DMS 273 (cell line): ENCODE measurements around the gene CDYL.
A peak's percentile ranks its signal among the peaks of the same experiment; 100 is the strongest.

Source experiments
- DNase-seq: peaks from one replicate; lab custom pipeline; 2025; ENCODE audit not compliant: unreplicated experiment; lab: John Stamatoyannopoulos, UW

The CDYL gene

GRCh38 chr6:4879741-4880275, 103.6 kb downstream of the CDYL start:
- DNase-seq: no peak

GRCh38 chr6:4880363-4880762, 104.2 kb downstream of the CDYL start:
- no peak for DNase-seq

GRCh38 chr6:4883298-4883697, 107.1 kb downstream of the CDYL start:
- no peak for DNase-seq

- DNase-seq: no peak
Observed at GRCh38 chr6:4884646-4885340, 108.6 kb downstream of the CDYL start.

DNA sequence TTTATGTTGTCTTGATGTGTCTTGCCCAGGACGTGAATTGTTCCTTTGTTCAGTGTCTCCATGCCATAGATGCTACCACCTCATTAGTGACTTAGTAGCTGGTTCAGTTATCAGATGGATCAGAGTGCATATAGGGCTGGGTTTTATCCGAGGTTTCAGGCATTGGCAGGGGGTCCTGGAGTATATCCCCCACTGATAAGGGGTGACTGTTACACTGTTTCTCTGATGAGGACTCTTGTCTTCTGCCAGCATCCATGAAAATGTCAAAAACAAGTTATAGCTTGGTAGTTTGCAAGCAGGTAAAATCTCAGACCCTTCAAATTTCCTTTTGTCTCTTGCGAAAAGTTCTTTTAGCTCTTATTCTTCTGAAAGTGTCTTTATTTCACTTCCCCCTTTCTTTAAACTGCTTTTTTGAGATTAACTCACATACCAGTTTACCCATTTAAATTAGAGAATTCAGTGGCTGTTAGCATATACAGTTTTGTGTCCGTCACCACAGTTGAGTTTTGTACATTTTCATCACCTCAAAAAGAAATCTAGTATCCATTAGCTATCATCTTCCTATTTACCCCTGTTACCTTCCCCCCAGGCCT, 109.2 kb downstream of the CDYL start:
- no peak for DNase-seq

DNA sequence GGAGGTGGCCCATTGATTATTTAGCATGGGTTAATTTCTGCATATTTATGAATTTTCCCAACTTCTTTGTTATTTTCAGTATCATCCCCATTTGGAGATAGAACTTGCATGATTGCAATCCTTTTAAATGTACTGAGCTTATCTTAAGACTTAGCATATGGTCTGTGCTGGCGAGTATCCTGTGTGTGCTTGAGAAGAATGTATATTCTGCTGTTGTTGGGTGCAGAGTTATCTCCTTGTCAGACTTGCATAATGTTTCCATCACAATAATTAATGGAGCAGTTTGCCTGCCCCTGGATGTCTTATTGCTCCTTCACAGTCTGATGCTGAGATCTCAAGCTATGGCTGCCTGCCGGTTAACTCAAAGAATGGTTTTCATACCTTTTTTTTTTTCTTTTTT, 112.6 kb downstream of the CDYL start:
- no peak for DNase-seq

GRCh38 chr6:4889701-4890100, 113.5 kb downstream of the CDYL start:
- no peak for DNase-seq

DNA sequence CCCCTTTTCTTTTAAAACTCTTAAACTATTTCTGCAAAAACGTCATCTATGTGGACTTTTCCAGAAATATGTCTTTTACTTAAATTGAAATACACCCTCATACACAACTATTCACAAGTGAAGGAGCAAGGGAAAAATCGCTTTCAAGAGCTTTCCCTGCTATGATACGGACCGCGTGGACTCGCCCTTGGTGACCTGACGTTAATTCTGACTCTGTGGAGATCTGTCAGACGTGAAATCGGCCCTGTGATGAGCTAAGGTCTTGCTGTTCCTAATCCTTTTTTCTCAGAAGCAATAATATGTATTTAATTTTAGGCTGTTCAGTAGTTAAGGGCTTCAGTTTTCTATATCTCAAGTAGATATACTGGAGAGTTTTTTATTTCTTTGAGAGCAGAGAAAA, 114.0 kb downstream of the CDYL start:
- no peak for DNase-seq

GRCh38 chr6:4890627-4891026, 114.4 kb downstream of the CDYL start:
- DNase-seq: no peak

- no peak for DNase-seq
Observed at GRCh38 chr6:4891141-4891540, 114.9 kb downstream of the CDYL start.

DNA sequence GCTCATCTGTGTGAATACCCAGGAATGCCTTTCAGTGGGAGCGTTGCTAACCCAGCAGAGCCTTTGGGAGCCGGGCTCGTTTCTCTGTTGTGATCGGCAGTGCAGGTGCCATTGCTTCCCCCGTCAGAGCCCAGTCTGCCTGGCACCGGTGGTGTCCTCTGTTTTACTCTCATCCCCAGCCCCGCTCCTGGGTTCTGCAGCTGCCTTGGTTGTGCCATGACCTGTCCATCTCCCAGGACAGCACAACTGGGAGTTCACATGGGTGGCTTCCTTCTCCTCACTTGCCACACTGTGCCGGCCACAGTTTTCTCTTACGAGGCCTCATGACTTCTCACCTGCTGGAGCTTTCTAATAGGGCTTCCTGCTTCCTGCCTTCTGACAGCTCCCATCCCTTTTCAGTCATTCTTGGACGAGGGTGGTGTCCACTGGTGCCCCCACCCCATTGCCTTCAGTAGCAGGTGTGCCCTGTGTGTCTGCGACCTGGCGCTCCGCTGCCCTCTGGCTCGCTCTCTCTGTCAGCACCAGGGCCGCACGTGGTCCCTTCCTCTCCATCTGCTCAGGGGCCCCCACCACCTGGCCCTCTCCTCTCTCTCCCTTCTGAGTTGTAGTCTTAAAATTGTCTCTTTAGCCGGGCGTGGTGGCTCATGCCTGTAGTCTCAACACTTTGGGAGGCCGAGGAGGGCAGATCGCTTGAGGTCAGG, 116.7 kb downstream of the CDYL start:
- peak; percentile 48 for DNase-seq

- no peak for DNase-seq
Observed at GRCh38 chr6:4894049-4894448, 117.8 kb downstream of the CDYL start.

DNA sequence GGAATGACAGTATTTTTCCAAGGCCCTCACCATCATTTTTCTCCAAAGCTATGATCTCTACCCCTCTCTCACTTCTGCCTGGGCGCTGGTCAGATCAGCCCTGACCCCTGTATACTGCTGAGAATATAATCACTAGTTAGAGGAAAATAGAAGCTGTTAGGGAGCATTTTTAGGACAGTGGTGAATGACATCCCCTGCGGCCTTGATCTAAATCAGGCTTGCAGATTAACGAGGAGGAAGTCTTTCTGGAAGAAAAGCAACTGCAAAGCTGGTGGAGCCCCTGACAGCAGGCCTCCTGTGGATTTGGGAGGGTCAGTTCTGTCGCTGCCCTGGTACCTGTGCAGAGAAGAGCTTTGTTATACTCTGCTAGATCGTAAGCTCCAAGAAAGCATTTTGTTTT, 119.8 kb downstream of the CDYL start:
- no peak for DNase-seq

GRCh38 chr6:4896401-4896800, 120.2 kb downstream of the CDYL start:
- no peak for DNase-seq

DNA sequence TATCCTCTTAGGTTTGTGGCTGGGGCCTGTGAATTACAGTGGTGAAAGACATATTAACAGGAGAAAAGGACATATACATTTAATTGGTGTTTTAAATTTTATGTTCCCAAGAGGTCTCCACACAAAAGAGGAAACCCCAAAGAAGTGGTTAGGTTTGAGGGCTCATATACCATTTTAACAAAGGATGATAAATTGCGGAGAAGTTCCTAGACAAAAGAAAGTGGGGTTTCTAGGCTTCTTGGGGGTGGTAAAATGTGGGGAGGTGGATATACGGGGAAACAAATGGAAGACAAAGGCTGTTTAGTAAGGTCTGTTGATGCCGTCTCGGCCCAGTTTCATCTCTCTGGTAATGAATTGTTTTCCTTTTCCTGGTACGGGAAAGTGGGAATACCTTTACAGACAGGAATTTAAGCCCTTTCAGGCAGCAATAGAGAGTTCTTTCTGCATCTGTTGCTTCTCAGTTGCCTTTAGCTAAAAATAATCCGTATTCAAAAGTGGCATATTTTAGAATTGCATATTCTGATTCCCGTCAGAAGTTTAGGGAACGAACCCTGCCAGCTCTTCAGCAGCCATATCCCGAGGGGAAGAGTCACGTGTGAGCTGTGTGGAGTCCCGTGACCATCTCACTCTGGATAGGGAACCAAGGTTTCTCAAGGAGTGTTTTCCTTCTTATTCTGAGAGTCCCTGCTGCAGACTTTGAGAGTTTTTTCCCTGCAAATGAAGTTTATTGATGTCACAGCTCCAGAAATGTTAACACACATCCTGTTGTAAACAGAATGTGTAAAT, 123.2 kb downstream of the CDYL start:
- DNase-seq: no peak

- no peak for DNase-seq
Observed at GRCh38 chr6:4901386-4902061, 125.3 kb downstream of the CDYL start.

GRCh38 chr6:4902363-4902762, 126.2 kb downstream of the CDYL start:
- DNase-seq: no peak

DNA sequence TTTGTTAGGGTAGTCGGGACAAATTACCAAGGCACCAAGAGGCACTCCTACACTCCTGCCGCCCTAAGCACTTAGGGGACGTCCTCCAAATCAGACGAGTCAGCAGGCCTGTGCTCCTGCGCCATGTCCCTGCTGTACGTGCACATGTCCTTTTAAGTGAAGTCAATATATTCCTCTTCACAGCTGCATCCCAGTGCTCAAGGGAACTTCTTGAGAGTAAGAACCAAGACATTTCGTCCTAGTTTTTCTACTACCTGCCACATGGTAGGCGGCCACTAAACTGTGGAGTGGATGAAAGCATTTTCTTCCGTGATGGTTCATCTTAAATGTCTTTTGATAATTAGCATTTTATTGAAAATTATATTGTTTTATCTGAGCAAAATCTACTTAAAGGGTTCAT, 126.9 kb downstream of the CDYL start:
- DNase-seq: no peak

DNA sequence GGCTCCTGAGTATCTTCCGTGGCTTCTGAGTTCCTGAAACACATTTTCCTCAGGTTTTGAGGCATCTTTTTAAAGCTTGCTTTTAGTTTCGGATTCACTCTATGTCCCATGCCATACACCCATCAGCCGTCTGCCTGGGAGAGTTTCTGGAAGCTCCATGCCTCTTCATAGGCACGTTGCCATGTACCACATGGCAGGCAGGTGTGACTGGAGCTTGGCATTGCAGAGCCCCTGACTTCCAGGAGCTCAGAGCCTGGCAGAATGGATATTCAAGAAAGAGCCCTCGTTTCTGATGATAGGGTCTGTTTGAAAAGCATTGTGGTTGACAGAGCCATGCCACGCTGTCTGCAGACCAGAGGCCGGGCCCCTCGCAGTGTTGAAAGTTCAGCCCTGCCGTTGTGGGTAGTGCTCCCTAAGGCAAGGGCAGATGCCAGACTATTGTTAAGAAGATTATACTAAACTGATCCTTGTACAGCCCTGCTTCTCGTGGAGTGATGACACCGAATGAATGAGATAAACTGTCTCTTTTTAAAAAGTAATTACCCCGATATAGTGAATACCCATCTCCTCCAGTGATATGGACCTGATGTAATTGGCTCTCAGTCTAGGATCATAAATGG, 127.7 kb downstream of the CDYL start:
- no peak for DNase-seq

DNA sequence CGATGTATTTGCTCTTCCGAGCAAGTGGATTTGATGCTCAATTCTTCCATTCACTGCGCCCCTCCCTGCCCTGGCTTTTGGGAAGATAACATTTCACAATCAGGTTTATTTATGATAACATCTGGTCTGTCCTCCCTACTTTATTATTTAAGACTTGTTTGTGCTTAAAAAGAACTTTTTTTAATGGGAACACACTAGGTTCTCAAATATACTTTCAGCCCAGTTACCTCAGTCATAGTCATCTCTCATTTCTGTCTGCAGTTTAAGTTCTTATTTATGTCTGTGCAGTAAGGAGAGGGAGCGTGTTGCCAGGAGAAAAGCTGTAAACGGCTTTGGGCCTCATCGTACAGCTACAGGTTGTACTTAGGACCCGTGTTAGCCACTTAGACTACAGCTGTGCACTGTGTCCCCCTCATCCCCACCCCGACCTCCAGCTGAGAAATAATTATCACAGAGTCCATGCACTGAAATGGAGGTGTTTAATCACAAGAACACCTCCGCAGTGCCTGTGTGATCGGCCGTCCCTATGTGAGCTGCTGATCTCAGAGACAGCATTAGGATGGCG, 128.3 kb downstream of the CDYL start:
- no peak for DNase-seq
